Fibroblast of peridontal ligament (primary cell): Measurements from ENCODE around the gene MDH1B.
A peak's percentile ranks its signal among the peaks of the same experiment; 100 is the strongest.
"Not testable (repeated sequence)": the region's sequence is repeated elsewhere in the genome, so short reads cannot be mapped to it uniquely, and the experiment has no call there.

Source experiments
- DNase-seq: peaks from one replicate; pipeline ENCODE4 v3.0.0-alpha.2; 2010; ENCODE audit errors: extremely low read depth

The MDH1B gene

GRCh38 chr2:206765242-206766056 lies at the start of gene MDH1B, which contains the start of gene FASTKD2:
TSS of gene MDH1B (minus strand) at chr2:206765328. CDS start at chr2:206765271, 57 bp downstream.
TSS of gene FASTKD2 (plus strand) at chr2:206765606. CDS start at chr2:206766694, 1,088 bp downstream.
- peak; percentile 97 for DNase-seq

DNA sequence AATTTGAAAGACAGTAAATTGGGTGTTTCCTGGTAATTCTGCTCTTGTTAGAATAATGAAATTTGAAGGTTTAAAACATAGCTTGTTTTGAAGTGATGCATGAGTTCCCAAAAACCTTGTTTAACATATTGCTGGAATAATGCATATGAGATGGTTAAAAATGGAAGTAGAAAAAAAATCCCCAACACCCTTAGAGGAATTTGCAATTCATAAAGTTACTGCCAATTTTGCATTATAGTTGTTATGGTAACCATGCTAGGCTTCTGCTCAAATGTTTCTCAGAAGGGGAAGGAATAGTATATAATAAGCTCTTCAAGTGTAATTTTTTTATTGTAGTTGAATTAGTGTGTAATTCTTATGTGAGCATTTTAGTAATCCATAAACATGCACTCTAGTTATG lies 49.4 kb upstream of the MDH1B start:
- DNase-seq: no peak

DNA sequence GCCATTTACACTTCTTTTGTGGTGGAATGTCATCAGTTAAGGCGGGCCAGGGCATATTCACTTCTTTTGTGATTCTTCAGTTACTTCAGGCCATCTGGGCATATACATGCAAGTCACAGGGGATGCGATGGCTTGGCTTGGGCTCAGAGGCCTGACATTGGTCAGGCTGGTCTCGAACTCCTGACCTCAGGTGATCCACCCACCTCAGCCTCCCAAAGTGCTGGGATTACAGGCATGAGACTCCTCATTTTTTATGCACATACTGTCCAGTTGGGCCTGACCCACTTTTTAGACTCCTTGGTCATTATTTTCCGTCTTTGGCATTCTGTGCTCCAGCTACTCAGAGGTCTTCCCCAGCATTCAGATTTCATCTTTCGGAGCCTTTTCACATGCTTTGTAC lies 47.3 kb upstream of the MDH1B start:
- DNase-seq: not testable (repeated sequence)

- not testable (repeated sequence) for DNase-seq
Measured at GRCh38 chr2:206807624-206808023, 42.5 kb upstream of the MDH1B start.

DNA sequence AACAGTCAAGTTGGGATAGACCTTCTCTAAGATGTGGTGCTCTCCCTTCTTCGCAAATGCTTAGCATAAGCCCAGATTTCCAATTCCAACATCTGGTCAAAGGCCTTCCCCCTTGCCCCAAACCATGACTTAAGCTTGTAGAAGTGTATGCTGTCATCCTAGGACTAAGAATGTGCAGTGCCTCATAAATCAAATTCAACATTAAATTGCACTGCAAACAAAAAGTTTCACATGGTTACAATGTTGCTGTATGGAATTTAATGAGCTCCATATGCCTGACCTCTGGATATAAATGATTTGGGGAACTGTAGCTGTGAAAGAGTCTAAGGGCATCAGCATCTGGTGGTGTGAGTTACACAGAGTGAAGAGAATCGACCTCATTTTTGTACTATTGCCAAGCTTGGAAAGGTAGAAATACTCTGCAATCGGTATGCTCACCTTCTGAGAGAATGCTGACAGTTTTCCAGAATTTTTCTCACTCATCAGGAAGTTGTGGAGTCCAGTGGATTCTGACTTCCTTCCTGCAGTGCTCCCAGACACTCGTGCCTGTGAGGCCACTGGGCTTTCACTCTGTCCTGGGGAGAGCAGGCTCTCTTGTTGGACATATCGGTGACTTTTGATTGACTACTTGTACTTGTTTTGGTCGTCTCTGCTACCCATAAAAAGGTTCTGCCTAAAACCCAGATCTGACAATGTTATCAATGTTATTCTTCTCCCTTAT lies 40.9 kb upstream of the MDH1B start:
- DNase-seq: peak; percentile 85

DNA sequence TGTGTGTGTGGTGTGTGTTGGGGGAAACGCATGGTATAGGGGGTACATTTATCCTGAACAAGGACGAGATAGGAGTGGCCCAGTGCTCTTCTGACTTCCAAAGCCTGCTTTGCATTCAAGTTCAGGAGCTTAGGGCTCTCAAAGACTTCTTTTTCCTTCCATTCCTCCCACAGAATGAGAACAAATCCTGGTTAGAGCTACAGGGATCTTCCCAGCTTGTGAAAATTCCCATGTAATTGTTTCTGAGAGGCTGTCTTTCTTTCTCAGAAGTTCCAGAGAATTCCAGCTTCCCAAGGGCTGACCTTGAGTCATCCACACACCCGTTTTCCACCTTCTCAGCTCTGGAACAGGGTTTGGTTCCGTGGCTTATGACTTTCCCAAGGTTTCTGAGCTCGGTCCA lies 39.2 kb upstream of the MDH1B start:
- peak; percentile 27 for DNase-seq

- no peak for DNase-seq
Measured at GRCh38 chr2:206802654-206803514, 37.8 kb upstream of the MDH1B start.

- no peak for DNase-seq
Measured at GRCh38 chr2:206801418-206802189, 36.5 kb upstream of the MDH1B start.

DNA sequence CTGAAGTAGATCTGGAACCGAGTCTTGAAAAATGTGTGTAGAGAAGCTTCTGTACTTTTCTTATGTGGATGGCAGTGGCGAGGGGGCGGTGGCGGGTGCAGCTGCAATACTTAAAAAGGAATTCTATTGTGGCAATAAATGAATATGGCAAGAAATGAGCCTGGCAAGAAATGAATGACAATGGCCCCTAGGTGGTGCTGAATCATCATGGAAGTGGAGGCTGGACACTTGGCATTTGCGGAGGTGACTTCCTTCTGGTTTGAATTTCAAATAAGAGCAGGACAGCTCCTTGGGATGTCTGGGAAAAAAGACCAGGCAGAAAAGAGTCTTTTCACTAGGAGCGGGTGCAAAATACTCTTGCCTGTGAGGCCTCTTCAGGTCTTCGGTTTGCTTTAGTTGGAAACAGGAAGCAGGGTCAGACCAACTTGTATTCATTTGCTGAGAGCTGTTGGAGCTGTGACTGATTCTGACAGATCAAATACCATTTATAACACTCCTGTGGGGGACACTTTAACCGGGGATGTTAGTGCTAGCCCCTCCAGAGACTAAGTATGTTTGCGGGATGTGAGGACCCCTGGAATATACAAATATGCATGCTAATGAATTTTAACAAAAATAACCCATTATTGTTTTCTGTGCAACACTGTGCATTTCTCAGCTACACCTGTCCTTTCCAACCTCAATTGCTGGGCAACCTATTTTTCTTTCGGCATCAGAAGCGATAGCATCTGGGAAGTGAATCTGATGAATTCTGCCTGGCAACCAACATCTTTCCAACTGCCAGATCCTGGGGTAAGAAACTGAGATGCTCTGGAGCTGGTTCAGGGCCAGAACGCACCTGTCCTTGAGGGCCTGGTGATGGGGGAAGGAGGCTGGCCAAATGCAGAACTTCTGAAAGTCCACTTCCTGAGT lies 35.6 kb upstream of the MDH1B start:
- peak; percentile 88 for DNase-seq

DNA sequence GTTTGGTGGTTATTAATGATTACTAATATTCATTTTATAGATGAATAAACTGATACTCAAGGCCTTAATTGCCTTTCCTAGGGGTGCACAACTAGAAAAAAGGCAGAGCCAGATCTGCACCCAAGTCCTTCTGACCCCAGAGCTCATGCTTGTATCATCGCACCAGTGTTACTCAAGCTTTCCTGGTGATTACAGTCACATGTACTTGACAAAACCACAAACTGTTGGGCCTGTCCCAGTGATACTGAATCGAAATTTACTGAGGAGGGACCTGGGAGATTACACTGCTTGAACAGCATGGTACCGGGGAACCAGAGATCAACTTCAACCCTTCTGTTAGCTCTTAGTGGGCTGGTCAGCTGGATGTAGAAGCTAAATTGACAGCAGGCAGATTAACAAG lies 34.0 kb upstream of the MDH1B start:
- DNase-seq: peak; percentile 73

DNA sequence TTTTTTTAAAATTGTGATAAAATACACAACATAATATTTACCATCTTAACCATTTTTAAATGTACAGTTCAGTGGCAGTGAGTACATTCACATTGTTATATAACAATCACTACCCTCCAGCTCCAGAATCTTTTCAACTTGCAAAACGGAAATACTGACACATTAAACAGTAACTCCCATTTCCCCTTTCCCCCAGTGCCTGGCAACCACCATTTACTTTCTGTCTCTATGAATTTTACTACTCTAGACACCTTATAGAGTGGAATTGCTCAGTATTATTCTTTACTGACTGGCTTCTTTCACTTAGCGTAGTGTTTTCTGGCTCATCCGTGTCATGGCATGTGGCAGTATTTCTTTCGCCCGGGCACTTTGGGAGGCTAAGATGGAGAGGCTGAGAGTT lies 32.9 kb upstream of the MDH1B start:
- DNase-seq: no peak

GRCh38 chr2:206797376-206797775 lies 32.2 kb upstream of the MDH1B start:
- DNase-seq: no peak

GRCh38 chr2:206792645-206793044 lies 27.5 kb upstream of the MDH1B start:
- DNase-seq: no peak

DNA sequence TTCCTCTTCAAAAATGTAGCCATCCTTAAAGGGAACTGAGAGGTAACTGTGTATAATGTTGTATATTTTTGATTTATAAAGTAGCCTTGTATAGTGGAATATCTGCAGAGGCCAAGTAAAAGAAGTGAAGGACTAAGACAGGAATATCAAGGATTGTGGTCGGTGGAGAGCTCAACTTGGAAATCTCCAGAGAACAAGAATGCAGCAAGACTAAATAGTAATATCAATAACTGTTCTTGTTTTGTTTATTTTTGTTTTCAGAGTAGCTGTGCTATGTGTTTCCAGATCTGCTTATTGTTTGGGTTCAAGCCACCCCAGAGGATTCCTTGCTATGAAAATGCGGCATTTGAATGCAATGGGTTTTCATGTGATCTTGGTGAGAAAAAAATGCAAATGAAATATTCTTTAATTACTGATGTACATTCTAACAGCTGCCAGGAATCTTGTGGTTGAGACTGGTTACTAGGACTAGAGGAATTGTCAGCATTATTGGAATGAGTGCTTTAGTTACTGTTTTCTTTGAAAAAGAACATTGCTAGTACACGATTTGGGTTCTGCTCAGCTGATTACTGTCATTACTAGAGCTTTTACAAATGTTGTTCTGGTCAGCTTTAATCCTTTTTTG lies 25.3 kb upstream of the MDH1B start:
- DNase-seq: peak; percentile 79

DNA sequence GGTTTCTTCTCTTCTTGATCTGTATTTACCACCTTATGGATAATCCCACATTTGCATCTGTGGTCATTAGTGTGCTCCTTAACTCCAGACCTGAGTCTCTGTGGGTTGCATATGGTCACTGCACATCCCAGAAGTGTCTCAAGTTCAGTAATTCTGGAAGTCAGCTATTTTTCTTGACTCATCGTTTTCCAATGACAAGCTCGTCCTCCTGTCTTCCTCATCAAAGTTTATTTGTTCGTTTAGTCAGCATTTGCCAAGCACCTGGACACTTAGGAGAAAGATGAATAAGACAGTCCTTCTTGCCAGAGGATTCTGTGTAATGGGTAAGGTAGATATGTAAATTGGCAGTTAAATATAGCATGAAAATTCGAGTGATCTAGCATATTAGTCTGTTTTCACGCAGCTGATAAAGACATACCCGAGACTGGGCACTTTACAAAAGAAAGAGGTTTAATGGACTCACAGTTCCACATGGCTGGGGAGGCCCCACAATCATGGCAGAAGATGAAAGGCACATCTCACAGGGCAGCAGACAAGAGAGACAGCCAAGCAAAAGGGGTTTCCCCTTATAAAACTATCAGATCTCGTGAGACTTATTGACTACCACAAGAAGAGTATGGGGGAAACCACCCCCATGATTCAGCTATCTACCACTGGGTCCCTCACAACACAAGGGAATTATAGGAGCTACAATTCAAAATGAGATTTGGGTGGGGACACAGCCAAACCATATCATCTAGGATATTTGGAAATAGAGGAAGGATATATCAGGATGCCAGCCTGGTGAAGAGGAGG lies 19.6 kb upstream of the MDH1B start:
- no peak for DNase-seq

DNA sequence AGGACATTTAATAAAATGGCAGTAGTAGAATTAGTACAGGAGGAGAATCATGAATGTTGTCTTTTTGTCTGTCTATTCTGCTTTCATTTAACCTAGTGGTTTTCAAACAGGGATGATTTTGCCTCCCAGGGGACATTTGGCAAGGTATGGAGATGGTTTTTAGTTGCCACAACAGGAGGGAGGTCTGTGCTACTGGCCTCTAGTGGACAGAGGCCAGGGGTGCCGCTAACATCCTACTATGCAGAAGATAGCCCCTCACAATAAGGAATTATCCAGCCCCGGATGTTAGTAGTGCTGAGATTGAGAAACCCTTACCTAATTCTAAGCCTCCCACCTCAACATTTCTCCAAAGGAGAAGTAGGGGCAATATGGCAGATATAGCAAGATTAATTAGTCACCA lies 18.6 kb upstream of the MDH1B start:
- DNase-seq: no peak

DNA sequence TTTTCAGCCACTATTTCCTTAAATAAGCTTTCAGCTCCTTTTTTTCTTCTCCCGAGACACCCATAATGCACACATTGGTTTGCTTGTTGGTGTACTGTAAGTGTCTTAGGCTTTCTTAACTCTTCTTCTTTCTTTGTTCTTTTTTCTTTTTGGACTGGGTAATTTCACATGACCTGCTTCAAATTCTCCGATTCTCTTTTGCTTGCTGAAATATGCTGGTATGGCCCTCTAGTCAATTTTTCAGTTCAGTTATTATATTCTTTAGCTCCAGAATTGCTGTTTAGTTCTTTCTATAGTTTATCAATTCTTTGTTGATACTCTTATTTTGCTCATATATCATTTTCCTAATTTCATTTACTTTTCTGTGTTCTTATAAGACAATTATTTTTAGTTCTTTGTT lies 15.5 kb upstream of the MDH1B start:
- DNase-seq: no peak

DNA sequence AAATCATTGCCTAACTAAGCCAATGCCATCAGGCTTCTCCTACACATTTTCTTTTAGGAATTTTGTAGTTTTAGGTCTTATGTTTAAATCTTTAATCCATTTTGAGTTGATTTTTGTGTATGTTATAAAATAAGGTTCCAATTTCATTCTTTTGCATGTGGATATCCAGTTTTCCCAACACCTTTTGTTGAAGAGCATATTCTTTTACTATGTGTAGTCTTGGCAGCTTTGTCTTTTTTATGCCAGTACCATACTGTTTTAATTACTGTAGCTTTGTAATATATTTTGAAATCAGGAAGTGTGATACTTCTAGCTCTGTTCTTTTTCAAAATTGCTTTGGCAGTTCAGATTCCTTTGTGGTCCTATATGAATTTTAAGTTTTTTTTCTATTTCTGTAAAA lies 11.3 kb upstream of the MDH1B start:
- DNase-seq: no peak

DNA sequence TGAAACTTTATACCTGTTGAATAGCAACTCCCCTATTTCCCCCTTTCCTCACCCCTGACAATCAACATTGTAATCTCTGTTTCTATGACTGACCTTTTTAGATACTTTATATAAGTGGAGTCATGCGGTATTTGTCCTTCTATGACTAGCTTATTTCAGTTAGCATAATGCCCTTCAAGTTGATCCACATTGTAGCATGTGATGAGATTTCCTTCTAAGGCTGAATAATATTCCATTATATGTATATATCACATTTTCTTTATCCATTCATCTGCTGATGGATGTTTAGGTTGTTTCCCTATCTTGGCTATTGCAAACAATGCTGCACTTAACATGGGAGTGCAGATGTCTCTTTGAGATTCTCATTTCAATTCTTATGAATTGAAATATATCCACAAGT lies 9.7 kb upstream of the MDH1B start:
- DNase-seq: no peak
